Fibroblast of skin of left biceps (primary cell): ENCODE data around the gene COL18A1.

Experiments used
- DNase-seq, 2 experiments: peaks; one replicate each; pipeline ENCODE4 v3.0.0-alpha.2; 2013; ENCODE audit warnings: low read depth in 2 of 2

COL18A1 gene

GRCh38 chr21:45468051-45468970 lies 63.3 kb downstream of the COL18A1 start:
- no peak for DNase-seq

- no peak for DNase-seq
Measured at GRCh38 chr21:45468971-45469272, 64.0 kb downstream of the COL18A1 start.

- DNase-seq: no peak
Measured at GRCh38 chr21:45469273-45470086, 64.5 kb downstream of the COL18A1 start.

- no peak for DNase-seq
Measured at GRCh38 chr21:45470087-45470515, 65.1 kb downstream of the COL18A1 start.

- peak; percentile 65 to 70 for DNase-seq
Measured at GRCh38 chr21:45470773-45471524, 66.0 kb downstream of the COL18A1 start.

- peak; percentile 7 to 9 for DNase-seq
Measured at GRCh38 chr21:45471525-45472221, 66.7 kb downstream of the COL18A1 start.

- no peak for DNase-seq
Measured at GRCh38 chr21:45472445-45473365, 67.7 kb downstream of the COL18A1 start.

GRCh38 chr21:45473496-45474322 lies 68.7 kb downstream of the COL18A1 start:
- DNase-seq: no peak

- no peak for DNase-seq
Measured at GRCh38 chr21:45474323-45474950, 69.5 kb downstream of the COL18A1 start.

- no peak for DNase-seq
Measured at GRCh38 chr21:45475004-45475685, 70.2 kb downstream of the COL18A1 start.

GRCh38 chr21:45475797-45476570 lies 71.0 kb downstream of the COL18A1 start:
- no peak for DNase-seq

GRCh38 chr21:45476582-45476981 lies 71.6 kb downstream of the COL18A1 start:
- DNase-seq: no peak

- DNase-seq: no peak
Measured at GRCh38 chr21:45477176-45478114, 72.5 kb downstream of the COL18A1 start.

GRCh38 chr21:45478115-45478801 lies 73.3 kb downstream of the COL18A1 start:
- peak; percentile 15 to 18 for DNase-seq

- DNase-seq: no peak
Measured at GRCh38 chr21:45478816-45479669, 74.1 kb downstream of the COL18A1 start.
